CD1c-positive myeloid dendritic cell (primary cell): Measurements from ENCODE around the gene SPTSSB.

Experiments
- DNase-seq: peaks from one replicate; pipeline ENCODE4 v3.0.0-alpha.2; 2016; ENCODE audit errors: extremely low spot score

Gene SPTSSB

DNA sequence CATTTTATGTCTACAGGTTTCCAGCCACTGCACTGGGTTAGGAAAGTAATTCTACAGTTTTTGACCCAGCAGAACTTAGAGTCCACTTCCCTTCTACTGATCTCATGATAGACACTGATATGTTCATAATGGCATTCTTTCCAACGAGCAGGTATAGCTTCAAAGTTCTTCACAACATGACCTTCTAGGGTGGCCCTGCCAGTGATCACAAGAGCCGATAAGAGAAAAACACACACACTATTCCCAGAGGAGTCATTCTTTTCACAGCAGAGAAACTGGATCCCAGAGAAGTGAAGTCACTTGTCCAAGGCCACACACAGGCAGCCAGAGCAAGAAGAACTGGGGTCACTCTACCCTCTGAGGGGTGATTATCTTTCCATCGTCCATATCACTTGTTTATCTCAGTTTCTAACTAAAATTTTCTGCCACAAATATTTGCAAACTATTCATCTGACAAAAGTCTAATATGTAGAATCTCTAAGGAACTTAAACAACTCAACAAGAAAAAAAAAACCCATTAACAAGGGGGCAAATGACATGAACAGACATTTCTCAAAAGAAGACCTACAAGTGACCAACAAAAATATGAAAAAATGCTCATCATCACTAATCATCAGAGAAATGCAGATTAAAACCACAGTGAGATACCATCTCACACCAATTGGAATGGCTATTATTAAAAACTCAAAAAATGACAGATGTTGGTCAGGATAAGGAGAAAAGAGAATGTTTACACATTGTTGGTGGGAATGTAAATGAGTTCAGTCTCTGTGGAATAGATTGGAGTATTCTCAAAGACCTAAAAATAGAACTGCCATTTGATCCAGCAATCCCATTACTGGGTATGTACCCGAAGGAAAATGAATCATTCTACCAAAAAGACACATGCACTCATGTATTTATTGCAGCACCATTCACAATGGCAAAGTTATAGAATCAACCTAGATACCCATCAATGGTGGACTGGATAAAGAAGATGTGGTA, 31.5 kb downstream of the SPTSSB start:
- DNase-seq: no peak

DNA sequence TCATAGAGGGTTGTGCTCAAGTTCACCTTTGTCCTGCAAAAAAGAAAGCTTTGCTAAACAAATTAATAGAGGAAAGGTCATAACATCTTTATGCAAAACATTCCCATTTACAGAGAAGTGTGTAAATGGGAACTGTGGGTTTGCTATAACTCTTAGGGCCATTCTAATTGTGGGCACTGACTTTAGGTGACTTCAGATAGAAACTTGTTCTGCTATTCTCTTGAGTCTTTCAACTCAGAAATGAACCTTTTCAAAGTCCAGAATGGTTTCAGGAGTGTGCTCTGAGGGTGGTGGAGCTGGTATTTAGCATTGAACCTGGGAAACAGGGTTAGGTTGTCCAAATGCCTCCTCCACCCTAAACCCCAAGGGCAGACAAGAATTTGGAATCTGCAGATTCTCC, 34.0 kb downstream of the SPTSSB start:
- DNase-seq: no peak

DNA sequence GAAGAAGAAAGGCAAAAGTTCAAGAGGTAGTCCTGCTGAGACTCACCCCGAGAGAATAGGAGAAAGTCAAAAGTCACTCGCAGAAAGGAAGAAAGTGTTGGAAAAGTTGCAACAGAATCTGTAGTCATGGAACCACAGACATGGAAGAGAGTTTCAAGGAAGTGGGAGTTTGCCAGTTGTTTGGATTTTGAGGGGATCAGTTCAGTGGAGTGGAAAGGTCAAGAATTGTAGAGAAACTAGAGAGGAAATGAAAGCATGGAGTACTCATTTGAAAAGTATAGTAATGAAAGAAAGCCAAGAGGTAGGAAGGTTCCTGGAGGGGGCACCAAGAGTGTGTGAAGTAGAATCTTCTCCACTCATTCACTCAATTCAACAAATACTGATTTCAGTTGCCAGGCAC, 34.7 kb downstream of the SPTSSB start:
- DNase-seq: peak; percentile 15

DNA sequence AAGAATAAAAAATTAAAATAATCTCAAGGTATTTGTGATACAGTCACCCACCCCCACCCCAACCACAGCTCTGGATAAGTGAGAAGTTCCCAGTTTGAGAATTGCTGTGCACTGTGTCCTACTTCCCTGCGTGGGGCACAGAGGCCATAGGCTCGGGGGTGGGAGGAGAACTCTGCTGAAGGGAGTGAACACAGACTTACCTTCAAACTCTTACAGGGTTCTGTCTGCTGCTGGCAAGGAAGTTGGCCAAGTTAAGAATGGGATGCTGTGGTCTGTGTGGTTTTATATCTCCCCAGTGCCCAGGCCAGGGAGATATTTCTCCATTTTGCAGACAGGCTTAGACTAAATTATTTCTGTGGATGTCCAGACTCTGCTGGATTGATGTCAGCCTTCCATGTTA, 37.6 kb downstream of the SPTSSB start:
- DNase-seq: peak; percentile 64

DNA sequence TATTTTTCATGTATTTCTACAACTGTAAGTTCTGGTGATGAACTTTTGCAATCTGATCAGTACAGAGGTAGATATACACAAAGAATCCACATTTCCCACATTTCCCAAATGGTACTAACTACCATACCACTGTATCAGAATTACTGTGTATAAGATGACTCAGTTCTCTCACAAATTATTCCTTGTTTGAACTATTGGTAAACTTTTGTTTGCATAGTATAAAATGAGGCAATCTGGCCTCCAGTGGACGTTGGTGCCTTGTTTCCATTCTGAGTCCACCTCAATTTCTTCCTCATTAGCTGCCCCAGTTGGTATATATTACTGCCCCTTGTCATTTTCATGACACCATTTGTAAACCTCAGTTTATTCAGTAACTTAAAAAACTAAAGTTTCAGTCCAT, 38.5 kb downstream of the SPTSSB start:
- DNase-seq: no peak

DNA sequence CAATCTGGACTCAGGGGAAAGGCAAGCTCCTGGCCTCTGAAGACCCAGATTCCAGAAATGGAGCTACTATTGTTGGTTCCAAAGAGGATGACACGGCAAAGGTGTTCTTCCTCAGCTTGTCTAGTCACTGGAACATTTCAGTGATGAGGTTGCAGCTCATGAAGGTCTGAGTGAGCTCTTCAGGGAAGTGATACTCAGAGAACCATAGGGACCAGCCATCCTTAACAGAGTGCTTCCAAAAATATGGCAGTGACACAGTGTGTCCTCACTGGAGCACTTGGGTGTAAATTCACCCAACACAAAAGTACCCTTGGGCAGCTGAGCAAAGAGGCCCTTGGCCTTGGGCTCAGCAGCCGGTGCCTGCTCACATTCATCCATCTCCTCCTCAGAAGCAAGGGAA, 46.3 kb downstream of the SPTSSB start:
- no peak for DNase-seq

DNA sequence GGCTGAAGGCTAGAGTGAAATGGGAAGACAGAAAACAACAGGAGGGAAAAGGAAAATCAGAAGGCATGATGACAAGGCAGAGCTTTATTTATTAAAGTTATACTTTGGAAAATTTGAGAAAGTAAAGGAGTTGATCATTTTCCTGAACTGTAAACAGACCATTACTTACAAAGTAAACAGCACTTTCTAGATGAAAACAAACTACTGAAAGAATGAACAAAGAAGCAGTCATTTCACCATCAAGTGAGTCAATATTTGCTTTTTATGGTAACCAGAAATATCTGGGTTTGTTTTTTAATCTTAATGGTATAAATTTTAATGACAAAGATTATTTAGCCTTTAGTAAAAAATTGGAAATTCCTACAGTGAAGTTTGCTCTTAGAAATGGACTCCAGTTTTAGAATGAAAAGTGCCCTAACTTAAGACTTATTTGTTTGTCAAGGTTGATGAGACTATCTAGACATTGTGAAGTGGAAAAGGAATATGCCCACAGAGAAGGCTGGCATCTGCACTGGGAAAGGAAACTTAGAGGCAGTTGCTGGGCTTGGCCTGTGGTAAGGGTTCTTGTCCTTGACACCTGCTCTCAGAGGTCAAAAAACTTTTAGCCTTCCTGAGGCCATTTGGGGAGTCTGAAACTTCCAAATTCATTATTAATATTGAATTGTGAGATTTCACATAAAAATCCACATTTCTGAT, 47.2 kb downstream of the SPTSSB start:
- DNase-seq: no peak

DNA sequence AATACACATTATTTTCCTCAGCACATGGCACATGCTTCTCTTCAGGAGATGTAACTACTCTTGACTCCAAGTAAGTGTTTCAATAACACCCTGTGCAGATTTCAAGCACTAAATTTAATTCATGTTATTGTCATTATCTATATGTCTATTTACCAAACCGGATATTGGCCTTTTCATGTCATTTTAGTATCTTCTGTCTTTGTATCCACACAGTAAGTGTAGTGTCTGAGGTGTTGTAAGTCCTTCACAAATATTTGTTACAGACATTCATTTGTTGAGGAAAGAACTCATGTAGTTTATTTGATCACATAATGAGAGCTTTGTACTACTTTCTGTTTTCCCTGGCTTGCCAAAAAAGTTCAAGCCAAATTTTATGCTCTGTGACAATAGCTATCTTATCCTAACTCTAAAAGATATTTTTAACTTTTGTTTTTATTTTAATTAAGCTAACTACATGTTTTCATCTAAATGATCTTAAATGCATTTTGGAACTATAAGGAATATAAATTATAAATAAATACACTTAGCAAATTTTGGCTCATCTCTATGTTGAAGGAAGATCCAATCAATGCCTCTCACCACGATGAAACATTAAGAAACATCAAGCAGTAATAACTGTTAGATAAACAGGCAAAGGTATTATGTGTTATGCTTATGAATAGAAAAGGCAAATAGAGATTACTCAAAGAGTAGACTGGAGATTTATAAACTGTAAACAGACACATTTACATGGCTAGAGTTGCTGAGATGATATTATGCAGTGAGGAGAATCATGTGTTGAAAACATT, 48.3 kb downstream of the SPTSSB start:
- DNase-seq: no peak

DNA sequence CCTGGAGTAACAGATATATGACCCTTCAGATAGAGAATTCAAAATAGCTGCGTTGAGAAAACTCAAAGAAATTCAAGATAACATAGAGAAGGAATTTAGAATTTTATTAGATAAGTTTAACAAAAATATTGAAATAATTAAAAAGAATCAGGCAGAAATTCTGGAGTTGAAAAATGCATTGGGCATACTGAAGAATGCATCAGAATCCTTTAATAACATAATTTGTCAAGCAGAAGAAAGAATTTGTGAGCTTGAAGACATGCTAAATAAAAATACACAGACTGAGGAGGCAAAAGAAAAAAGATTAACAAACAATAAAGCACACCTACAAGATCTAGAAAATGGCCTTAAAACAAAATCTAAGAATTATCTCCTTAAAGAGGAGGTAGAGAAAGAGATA, 50.5 kb downstream of the SPTSSB start:
- no peak for DNase-seq

DNA sequence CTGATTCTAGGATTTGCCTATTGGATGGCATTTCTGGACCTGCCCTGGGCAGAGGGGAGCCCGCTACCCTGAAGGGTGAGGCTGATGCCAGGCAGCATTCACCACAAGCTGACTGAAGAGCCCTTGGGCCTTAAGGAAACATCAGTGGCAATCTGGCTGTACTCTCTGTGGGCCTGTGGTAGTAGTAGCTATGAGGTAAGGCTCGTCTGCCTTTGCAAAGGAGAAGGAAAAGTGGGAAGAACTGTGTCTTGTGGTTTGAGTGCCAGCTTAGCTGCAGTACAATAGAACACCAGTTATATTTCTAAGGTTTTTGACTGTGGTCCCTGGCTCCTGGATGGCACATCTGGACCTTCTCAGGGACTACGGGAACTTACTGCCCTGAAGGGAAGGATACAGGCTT, 51.5 kb downstream of the SPTSSB start:
- DNase-seq: no peak

DNA sequence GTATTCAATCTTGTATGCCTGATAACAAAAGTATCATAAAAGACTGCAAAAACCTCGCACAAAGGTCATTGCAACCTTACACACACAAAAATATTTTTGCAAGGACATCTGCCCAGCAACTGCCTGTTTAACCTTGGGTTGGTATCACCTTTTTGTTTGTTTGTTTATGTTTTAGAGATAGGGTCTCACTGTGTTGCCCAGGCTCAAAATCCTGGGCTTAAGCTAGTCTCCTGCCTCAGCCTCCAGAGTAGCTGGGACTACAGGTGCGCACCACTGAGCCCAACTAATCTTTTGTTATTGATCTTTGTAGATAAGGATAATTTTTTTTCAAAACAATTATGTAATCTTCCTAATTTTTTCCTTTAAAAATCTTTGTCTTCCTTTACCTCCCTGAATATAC, 54.2 kb downstream of the SPTSSB start:
- DNase-seq: no peak

DNA sequence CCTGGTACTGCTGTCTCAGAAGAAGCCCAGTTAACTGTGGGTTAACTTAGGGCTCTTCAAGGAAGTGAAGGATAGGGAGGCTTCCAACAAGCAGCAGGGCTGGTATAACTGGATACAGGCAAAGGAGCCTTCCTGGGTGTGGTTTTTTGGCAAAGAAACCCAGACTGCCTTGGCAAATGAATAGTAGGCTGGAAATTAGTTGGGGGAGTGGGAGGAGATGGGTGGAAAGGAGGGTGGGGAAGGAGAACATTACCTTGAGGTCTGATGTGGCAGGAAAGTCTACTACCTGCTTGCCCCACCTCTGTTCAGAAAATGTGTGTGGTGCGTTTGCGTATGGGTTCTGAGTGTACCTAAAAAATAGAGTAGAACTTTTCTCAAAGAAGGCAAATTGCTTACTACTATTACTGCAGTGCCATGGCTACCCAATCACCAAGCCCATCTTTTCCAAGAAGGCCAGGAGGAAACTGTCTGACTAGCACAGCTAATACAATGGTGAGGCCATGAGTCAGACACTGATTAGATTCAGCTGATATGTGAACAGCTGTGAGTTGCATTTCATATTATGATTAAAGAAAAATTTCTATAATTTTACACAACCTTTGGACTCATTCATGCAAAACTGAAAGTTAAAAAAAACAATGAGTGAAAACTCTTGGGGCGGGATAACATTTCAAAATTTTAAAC, 55.2 kb downstream of the SPTSSB start:
- no peak for DNase-seq

DNA sequence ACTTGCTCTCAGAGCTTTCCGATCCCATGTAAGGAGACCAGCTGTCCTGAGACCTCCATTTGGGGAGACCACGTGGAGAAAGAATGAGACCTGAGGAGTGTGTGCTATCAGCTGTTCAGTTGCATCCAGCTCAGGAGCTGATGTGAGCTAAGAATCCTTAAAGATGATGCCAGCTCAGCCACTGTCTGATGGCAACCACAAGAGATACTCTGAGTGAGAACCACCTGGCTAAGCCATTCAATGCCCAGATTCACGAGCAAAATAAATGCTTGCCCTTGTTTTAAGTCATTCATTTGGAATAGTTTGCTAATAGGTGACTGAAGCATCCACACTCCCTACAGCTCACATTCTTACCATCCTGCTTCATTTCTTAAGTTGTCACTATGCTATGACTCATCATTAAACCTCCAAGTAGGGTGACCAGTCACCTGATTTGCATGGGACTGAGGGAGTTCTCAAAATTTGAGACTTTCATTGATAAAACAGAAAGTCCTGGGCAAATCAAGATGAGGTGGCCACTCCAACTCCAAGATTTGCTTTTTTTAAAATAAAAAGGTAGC, 56.4 kb downstream of the SPTSSB start:
- no peak for DNase-seq

DNA sequence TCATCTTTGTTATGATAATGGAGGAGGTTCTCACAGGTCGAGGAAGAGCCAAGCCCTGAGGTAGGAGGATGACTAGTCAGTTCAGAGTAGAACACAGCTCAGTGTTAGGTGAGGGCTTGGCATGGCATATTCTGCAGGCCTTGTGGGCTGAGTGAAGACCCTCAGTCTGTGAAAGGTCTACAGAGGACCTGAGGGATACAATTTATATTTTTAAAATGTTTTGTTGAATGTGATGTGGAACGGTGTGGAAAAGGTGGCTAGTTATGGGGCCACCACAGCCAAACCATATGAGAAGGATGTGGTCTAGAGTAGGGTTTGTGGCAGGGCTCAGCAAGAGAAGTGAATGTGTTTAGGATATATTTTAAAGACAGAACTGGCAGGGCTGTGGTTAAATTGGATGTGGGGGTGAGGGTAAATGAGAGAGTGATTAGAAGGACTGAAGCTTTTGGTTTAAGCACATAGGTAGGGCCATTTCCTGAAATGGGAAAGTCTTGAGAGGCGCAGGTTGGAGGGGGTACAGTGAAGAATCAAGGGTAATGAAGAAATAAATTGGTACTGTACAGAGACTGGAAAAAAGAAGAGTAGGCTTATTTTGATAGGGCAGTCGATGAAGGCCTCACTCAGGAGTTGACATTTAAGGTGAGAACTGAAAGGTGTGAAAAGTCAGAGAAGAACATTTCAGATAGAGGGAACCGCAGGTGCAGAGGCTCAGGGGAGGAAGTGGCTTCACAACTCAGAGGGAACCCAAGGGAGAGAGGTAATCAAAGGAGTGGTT, 60.5 kb downstream of the SPTSSB start:
- peak; percentile 19 for DNase-seq

DNA sequence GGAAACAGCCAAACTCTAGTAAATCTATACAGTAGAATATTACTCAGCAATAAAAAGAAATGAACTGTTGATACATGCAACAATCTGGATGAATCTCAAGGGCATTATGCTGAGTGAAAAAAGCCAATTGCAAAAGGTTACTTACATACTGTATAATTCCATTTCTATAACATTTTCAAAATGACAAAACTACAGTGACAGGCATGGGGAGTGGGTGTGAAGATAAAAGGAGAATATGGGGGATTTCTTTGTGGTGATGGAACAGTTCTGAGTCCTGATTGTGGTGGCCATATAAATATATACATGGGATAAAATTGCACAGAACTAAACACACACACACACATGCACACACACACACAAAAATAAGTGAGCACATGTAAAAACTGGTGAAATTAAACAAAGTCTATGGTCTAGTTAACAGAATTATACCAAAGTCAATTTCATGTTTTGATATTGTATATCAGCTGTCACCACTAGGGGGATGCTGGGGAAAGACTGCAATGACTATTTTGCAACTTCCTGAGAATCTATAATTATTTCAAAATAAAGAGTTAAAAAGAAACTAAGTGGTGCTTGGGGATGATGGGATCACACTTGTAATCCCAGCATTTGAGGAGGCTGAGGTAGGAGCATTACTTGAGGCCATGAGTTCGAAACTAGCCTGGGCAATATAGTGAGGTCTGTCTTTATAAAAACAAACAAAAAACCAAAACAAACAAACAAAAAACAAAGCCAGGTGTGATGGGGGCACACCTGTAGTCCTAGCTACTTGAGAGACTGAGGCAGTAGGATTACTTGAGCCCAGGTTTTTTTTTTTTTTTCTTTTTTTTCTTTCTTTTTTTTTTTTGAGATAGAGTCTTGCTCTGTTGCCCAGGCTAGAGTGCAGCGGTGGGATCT, 66.0 kb downstream of the SPTSSB start:
- peak; percentile 65 for DNase-seq

DNA sequence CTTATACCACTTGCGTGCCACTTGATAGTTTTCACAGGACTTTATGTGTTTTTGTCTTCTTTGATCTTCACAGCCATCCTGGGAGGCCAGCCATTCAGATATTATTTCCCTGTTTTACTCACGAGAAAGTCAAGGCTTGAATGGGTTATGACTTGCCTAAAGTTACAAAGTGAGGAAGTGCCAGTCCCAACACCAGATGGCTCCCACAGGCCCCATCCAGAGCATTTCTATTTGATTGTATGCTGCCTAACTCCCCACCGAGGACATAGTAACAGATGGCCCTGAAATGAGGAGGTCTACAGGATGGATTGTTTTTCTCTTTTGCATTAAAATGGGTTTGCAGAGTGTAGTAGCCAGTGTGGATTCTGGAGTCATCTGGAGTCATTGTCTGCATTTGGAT, 74.5 kb downstream of the SPTSSB start:
- DNase-seq: no peak

DNA sequence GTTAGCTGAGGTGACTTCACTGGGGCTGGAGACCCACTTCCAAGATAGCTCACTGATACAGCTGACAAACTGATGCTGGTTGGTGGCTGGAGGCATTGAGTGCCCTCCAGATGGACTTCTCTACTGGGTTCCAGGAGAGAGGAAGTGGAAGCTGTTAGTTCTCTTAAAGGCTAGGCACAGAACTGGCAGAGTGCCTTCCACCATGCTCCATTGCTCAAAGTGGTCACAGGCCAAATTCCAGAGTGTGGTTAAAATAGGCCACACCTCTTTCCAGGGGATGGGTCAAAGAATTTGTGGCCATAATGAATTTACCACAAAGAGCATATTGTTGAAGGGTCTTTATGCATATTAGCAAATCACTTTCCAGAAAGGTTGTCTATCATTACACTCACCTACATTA, 76.0 kb downstream of the SPTSSB start:
- no peak for DNase-seq
